ENCODE measurements around the gene MMP15. TPM values are rescaled to one million over a fixed set of nuclear protein-coding genes. Genes with fewer than 3 reads are reported as not detected.
"Not testable (repeated sequence)": the region's sequence is repeated elsewhere in the genome, so short reads cannot be mapped to it uniquely, and the experiment has no call there.

The MMP15 gene
- polyA plus RNA-seq (ENCODE audit: insufficient read length in 4 of 4), result 10 to 100 TPM; 12.8 to 19.9 (median 16.3) TPM

GRCh38 chr16:58025351-58026138 is at the start of gene MMP15:
Gene MMP15 (plus strand): TSS chr16:58025754. CDS start chr16:58026351, 597 bp downstream.
- DNase-seq (ENCODE audit: low read depth in 4 of 4, low spot score in 2 of 4), result peak in 1 of 4 donors; percentile 50

DNA sequence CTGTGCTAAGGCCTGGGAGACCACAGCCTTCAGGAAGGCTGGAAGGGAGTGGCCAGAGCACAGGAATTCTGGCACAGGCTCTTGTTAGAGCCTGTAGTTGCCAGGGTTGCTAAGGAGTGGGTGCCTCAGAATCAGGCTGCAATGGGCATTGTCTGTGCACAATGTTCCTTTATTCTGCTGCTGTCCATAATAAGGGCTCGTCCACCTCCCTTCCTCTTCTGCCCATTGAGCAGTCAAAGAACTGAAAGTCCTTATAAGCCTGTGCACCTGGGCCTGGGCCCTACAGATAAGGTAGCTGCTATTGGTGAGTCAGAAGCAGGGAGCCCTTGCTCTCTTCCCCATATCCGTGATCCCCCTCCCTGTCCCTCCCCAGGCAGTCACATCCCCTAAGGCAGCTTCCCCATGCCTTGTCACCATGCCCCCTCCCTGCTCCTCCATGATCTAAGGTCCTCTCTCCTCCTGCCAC is 49.2 kb upstream of the MMP15 start:
- no peak for DNase-seq (ENCODE audit: low read depth in 4 of 4, low spot score in 2 of 4)

DNA sequence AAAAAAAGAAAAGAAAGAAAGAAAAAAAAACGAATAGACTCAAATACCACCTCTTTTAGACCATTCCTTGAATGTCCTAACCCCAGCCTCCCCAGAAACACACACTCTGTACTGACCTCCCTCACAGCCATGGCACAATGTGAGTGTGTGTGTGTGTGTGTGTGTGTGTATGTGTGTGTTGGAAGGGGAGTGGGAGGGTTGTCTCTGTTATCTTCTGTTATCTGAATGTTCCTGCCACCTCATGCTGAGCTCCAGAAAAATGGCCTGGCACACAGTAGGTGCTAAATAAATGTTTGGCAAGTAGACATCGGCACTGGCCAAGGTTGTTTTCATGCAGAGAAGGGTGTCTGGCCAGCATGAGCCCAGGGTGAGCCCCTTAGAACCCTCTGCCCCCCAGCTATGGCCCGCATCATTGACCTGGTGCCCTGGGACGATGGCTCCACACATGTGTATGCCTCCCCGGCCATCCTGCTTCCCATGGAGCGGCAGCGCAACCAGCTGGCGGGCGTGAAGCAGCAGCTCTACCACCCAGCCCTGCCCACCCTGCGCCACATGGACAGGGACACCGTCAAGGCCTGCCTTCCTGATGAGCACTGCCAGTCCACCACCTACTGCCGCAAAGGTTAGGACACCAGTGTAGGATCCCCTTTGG is 48.0 kb upstream of the MMP15 start:
- no peak for DNase-seq (ENCODE audit: low read depth in 4 of 4, low spot score in 2 of 4)

DNA sequence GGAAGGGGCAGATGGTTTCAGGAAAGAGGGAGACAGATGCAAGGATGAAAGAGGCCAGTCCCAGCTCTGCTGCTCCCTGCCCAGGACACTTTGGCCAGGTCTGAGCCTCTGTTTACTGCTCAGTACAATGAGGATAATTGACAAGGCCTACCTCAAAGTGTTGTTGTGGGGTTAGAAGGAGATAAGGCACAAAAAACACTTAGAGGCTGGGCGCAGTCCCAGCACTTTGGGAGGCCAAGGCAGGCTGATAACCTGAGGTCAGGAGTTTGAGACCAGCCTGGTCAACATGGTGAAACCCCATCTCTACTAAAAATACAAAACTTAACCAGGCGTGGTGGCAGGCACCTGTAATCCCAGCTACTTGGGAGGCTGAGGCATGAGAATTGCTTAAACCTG is 47.5 kb upstream of the MMP15 start:
- not testable (repeated sequence) for DNase-seq (ENCODE audit: low read depth in 4 of 4, low spot score in 2 of 4)

DNA sequence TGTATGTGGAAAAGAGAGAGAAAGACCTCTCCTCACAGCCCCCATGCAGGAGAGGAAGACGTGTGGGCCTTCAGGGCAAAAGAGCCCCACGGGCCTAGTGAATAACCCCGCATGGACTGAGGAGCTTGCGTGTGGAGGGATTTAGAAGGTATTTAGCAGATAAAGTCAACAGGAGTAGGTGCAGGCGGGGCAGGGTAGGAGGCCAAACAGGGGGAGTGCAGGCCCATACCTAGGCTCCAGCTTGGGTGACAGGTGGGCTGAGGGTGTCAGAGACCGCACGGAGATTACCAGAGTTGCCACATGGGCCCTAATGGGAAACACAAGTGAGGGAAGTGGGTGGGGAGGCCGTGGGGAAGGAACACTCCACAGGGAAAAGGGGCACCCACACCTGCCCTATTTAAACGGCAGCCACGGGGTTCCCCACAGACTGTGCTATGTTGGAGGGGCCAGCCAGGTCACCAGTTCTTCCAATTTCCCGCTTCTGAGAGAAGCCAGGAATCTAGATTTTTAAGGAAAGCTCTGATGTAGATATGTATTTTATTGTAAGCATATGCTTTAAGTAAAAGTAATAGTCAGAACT is 46.5 kb upstream of the MMP15 start:
- no peak for DNase-seq (ENCODE audit: low read depth in 4 of 4, low spot score in 2 of 4)

- DNase-seq (ENCODE audit: low read depth in 4 of 4, low spot score in 2 of 4), result no peak
These were observed 43.9 kb upstream of the MMP15 start for GRCh38 chr16:57981636-57982035.

DNA sequence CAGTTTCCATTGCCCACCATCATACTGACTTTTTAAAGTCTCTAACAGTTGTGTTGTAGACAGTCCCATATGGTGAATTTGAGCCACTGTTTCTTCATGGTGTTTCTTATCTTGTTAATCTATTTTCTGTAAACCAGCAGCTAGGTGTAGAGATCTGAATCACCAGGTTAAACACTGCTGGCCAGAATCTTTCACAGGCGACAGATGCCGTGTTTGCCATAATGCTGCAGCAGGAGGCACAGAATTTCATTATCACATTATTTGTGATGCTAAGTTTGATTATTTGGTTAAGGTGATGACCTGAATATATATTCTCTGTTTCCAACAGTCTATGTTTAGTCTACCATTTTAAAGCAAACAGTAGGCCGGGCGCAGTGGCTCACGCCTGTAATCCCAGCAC is 43.2 kb upstream of the MMP15 start:
- DNase-seq (ENCODE audit: low read depth in 4 of 4, low spot score in 2 of 4), result no peak

DNA sequence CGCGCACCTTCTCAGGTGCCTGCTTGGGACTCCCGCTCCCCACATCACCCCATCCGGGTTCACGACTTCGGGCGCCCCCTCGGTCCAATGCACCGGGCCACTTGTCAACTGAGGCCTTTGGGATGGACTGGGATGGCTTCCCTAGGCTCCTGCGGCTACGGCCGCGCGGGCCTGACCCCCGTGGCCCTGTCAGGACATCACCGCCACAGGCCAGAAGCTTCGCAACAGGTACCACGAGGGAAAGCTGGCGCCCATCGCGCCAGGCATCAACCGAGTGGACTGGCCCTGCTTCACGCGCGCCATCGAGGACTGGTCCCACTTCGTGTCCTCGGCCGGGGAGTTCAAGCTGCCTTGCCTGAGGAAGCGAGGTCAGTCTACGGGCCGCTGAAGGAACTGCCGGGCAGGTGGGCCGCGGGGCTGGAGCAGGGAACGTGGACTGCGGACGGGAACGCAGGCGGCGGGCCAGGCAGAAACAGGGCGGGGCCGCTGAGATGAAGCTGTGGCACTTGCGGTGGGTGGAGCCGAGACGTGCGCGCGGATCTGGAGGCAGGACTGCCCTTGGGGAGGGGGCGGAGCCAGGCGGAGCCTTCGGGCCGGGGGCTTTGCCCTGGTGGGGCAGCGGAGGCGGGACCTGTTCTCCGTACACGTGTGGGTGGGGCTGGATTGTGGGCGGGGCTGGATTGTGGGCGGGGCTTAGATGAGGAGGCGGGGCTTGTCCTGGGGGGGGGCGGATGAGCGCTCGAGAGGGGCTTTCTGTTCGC is 40.9 kb upstream of the MMP15 start:
- DNase-seq (ENCODE audit: low read depth in 4 of 4, low spot score in 2 of 4), result peak in 2 of 4 donors; percentile 65 to 76

- no peak for DNase-seq (ENCODE audit: low read depth in 4 of 4, low spot score in 2 of 4)
These were observed 40.1 kb upstream of the MMP15 start for GRCh38 chr16:57985204-57986181.

DNA sequence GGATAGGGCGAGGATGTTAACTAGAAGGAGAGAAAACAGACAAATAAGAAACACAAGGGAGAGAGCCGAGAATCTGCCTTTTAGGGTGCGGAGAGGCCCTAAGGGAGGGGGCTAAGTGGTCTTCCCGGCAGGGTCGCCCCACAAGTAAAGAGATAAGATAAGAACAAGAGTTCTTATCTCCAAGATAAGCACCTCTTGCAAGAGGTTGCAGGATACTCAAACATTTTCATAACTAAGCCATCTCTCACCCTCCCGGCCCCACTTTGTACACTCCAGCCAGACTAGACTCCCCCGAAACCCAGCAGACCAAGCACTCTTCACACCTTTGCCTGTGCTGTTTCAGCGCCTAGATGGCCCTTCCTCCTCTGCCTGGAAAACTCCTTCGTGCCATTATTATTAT is 39.4 kb upstream of the MMP15 start:
- no peak for DNase-seq (ENCODE audit: low read depth in 4 of 4, low spot score in 2 of 4)

DNA sequence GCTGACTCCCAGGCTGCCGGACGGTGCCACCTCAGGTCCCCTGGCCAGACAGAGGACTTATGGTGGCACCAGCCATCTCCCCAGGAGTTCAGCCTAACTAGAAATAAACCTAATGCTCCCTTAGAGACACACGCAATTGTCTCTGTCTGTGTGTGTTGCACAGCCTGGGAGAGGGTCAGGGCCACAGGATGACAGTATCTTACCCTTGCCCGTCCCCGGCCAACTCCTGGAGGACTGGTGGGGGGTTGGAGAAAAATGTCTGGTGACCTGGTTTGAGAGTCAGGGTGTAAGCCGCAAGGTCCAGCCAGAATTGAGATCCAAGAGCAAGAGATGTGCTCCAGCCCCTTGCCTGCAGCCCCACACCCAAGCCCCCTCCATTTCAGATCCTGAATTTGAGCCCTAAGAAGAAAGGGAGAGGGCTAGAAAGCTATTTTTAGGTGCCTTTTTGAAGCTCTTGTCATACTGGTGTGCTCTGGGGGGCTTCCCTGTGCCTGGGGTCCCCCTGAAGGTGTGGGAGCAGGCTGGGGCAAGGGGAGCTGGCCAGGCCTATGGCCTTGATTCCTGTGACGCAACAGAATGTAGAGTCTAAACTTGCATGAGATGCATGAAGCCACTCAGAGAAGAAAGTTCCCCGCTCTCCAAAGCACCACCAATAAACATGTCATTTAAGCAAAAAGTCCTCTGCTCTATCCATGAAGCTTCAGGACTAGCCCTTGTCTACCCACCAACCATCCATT is 37.9 kb upstream of the MMP15 start:
- no peak for DNase-seq (ENCODE audit: low read depth in 4 of 4, low spot score in 2 of 4)

DNA sequence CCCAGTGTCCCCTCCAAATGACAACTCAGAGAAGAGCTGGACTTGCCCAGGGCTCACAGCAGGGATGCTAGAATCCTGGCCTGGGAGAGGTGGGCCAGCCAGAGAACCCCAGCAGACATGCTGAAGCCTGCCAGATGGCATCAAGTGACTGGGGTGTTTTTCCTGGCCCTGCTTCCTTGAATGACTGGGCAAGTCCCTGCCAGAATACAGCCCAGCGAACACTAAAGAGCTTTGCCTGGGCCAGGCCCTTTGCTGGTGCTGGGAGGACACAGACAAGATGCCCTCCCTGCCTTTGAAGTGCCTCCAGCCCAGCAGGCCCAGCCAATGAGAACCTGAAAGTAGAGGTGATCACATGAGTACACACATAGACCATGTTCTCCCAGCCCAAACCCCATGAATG is 36.6 kb upstream of the MMP15 start:
- DNase-seq (ENCODE audit: low read depth in 4 of 4, low spot score in 2 of 4), result no peak

- no peak for DNase-seq (ENCODE audit: low read depth in 4 of 4, low spot score in 2 of 4)
These were observed 33.9 kb upstream of the MMP15 start for GRCh38 chr16:57991551-57992059.

- DNase-seq (ENCODE audit: low read depth in 4 of 4, low spot score in 2 of 4), result no peak
These were observed 33.5 kb upstream of the MMP15 start for GRCh38 chr16:57992084-57992483.

- DNase-seq (ENCODE audit: low read depth in 4 of 4, low spot score in 2 of 4), result no peak
These were observed 32.1 kb upstream of the MMP15 start for GRCh38 chr16:57993438-57993837.

GRCh38 chr16:57993897-57994296 is 31.7 kb upstream of the MMP15 start:
- no peak for DNase-seq (ENCODE audit: low read depth in 4 of 4, low spot score in 2 of 4)

- DNase-seq (ENCODE audit: low read depth in 4 of 4, low spot score in 2 of 4), result no peak
These were observed 31.2 kb upstream of the MMP15 start for GRCh38 chr16:57994361-57994760.

DNA sequence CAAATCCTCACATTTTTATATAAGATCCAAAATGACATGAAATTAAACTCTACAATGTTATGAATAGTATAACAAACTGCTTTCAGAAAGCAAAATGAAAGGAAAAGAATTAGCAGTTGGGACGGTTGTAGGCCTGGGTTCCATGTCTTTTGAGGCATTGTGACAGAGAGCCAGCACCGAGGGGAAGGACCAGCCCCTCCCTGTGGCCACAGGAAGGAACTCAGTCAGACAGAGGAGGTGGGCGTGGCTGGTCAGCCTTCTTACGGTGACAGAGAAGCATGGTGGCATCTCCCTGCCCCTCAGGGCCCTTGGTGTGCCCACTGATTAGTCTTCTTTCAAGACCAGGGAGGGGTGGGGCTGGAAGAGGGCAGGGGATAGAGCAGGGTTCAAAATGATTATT is 30.8 kb upstream of the MMP15 start:
- no peak for DNase-seq (ENCODE audit: low read depth in 4 of 4, low spot score in 2 of 4)

Measured in left renal cortex interstitium (tissue), 4 donors.